Measurements from ENCODE around the gene PLXNA4. TPM values are rescaled to one million over a fixed set of nuclear protein-coding genes. Genes with fewer than 3 reads are reported as not detected.

Gene PLXNA4
- total and polyA plus RNA-seq, 9 of the 15 experiments (the other 6 are each of a cell fraction or from before 2014, with no cell fraction given) = under 0.01 to 0.09 TPM; not detected in 7

GRCh38 chr7:132345030-132345429, 231.2 kb downstream of the PLXNA4 start:
- ChIA-PET CTCF (ENCODE audit: low intra/inter-chr PET ratio) (no interaction called here), POLR2A (no interaction called here)
- no peak overlapping the region for H3K9ac ChIP-seq (ENCODE audit: insufficient read depth in 1 of 2, low read depth in 2 of 2, low read length in 2 of 2)
- H2AFZ ChIP-seq (ENCODE audit: low read depth, low read length) = no peak overlapping the region
- no peak overlapping the region for H3K4me2 ChIP-seq (ENCODE audit: insufficient read depth, low read length)
- H3K9me3 ChIP-seq (replicated peaks; ENCODE audit: control insufficient read depth, insufficient read depth, low read depth, low read length) = no peaks in the 10 kb centered on the region
- in situ Hi-C loops (cut with MboI) (no loop called here), intact Hi-C loops (cut with micrococcal nuclease) (no loop called here)
- no peak for DNase-seq (ENCODE audit: extremely low read depth in 1 of 4, low spot score in 3 of 4)
- no TSS peak for BruUV-seq (replicated peaks)
- no peaks in the 10 kb centered on the region for H3K9me1 ChIP-seq (ENCODE audit: control insufficient read depth, insufficient read depth, low read length)
- H3K4me1 ChIP-seq (replicated peaks in 1 of 2; ENCODE audit: control insufficient read depth in 2 of 2, insufficient read depth in 2 of 2, low read length in 2 of 2) = no peaks in the 10 kb centered on the region
- peaks cover 6 to 25% of the 10 kb centered on the region in 2 experiments; a peak in 4 of 5 replicates for H3K27me3 ChIP-seq (ENCODE audit: control insufficient read depth in 2 of 2, insufficient read depth in 2 of 2, low read length in 2 of 2)
- ATAC-seq = no peak
- no peak overlapping the region for H3K27ac ChIP-seq (ENCODE audit: extremely low read depth, low read depth, low read length)
- H4K20me1 ChIP-seq (replicated peaks; ENCODE audit: control insufficient read depth, insufficient read depth, low read length) = no peaks in the 10 kb centered on the region
- no peak overlapping the region for H3K4me3 ChIP-seq
- FAIRE-seq = no peak
- 2% methylated on average over 5 of the region's 5 CpGs for WGBS (ENCODE audit: insufficient coverage, low coverage, missing lambda C conversion rate)
- H3K79me2 ChIP-seq (ENCODE audit: control insufficient read depth, insufficient read depth, low read length) = no peaks in the 10 kb centered on the region
- H3K36me3 ChIP-seq (ENCODE audit: control insufficient read depth, insufficient read depth, low read length) = no peaks in the 10 kb centered on the region
- TF ChIP-seq ZBTB8A (IDR thresholded peaks at IDR 0.05; ENCODE audit: partially characterized antibody) = no peak
- TF ChIP-seq RNF2 (IDR thresholded peaks at IDR 0.05) = no peak
- TF ChIP-seq BHLHE40 (IDR thresholded peaks at IDR 0.05; ENCODE audit: low read length) = no peak
- TF ChIP-seq, protein P1, sequence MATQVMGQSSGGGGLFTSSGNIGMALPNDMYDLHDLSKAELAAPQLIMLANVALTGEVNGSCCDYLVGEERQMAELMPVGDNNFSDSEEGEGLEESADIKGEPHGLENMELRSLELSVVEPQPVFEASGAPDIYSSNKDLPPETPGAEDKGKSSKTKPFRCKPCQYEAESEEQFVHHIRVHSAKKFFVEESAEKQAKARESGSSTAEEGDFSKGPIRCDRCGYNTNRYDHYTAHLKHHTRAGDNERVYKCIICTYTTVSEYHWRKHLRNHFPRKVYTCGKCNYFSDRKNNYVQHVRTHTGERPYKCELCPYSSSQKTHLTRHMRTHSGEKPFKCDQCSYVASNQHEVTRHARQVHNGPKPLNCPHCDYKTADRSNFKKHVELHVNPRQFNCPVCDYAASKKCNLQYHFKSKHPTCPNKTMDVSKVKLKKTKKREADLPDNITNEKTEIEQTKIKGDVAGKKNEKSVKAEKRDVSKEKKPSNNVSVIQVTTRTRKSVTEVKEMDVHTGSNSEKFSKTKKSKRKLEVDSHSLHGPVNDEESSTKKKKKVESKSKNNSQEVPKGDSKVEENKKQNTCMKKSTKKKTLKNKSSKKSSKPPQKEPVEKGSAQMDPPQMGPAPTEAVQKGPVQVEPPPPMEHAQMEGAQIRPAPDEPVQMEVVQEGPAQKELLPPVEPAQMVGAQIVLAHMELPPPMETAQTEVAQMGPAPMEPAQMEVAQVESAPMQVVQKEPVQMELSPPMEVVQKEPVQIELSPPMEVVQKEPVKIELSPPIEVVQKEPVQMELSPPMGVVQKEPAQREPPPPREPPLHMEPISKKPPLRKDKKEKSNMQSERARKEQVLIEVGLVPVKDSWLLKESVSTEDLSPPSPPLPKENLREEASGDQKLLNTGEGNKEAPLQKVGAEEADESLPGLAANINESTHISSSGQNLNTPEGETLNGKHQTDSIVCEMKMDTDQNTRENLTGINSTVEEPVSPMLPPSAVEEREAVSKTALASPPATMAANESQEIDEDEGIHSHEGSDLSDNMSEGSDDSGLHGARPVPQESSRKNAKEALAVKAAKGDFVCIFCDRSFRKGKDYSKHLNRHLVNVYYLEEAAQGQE (IDR thresholded peaks at IDR 0.05; ENCODE audit: borderline replicate concordance) = no peak
- TF ChIP-seq, protein P1 (CRISPR knock-in tag; IDR thresholded peaks at IDR 0.05; ENCODE audit: low read depth) = no peak
- no peak for TF ChIP-seq AFF1 (IDR thresholded peaks at IDR 0.05; ENCODE audit: low read depth in 1 of 2, partially characterized antibody in 2 of 2)
- no peak for TF ChIP-seq RBM17 (IDR thresholded peaks at IDR 0.05; ENCODE audit: borderline replicate concordance, low read depth, low read length)
- no peak for TF ChIP-seq POLR2H (tag; IDR thresholded peaks at IDR 0.05; ENCODE audit: low read depth)
- TF ChIP-seq MAZ (CRISPR knock-in tag; conservative IDR thresholded peaks at IDR 0.05 in 1 of 2, IDR thresholded peaks at IDR 0.05 in 1 of 2) = no peak
- TF ChIP-seq HEY1 (CRISPR knock-in tag; IDR thresholded peaks at IDR 0.05; ENCODE audit: borderline replicate concordance) = no peak
- no peak for TF ChIP-seq SRSF7 (optimal IDR thresholded peaks at IDR 0.05; ENCODE audit: low read depth, low read length)
